Mesendoderm (in vitro differentiated cells): ENCODE data around the gene NTHL1.

ENCODE experiments used
- DNase-seq: peaks from one replicate; pipeline ENCODE4 v3.0.0; 2013
- H2AK5ac ChIP-seq: 2 replicates; pipeline ENCODE4 v1.6.1; 2013; ENCODE audit warnings: low read length, inconsistent platforms
- H2BK120ac ChIP-seq: 2 replicates; pipeline ENCODE4 v1.6.1; 2013; ENCODE audit warnings: low read depth, mild to moderate bottlenecking, low read length, moderate library complexity, mixed read lengths
- H2BK15ac ChIP-seq: replicated peaks from 2 replicates; pipeline ENCODE4 v1.6.1; 2013; ENCODE audit warnings: low read depth, mild to moderate bottlenecking, moderate library complexity
- H2BK5ac ChIP-seq: 2 replicates; pipeline ENCODE4 v1.6.1; 2013; ENCODE audit warnings: low read length, inconsistent platforms
- H3K18ac ChIP-seq: 2 replicates; pipeline ENCODE4 v1.6.1; 2013; ENCODE audit warnings: mild to moderate bottlenecking, low read length, mixed read lengths
- H3K23ac ChIP-seq: one replicate; pipeline ENCODE4 v1.6.1; 2013; ENCODE audit warnings: low read length
- H3K27ac ChIP-seq: 2 replicates; pipeline ENCODE4 v1.5.1; 2013; ENCODE audit warnings: low read depth, mild to moderate bottlenecking, inconsistent platforms, low read length, moderate library complexity
- H3K27me3 ChIP-seq: 2 replicates; pipeline ENCODE4 v1.6.1; 2013; ENCODE audit warnings: low read length, control low read depth, mild to moderate bottlenecking, inconsistent platforms; ENCODE audit not compliant: insufficient read depth, poor library complexity
- H3K36me3 ChIP-seq: 2 replicates; pipeline ENCODE4 v1.6.1; 2013; ENCODE audit warnings: low read length, inconsistent platforms; ENCODE audit not compliant: control insufficient read depth, insufficient read depth
- H3K4ac ChIP-seq: one replicate; pipeline ENCODE4 v1.6.1; 2013; ENCODE audit warnings: low read depth, mild to moderate bottlenecking, low read length, moderate library complexity
- H3K4me1 ChIP-seq: 2 replicates; pipeline ENCODE4 v1.6.1; 2013; ENCODE audit warnings: low read depth, low read length, inconsistent platforms; ENCODE audit not compliant: control insufficient read depth
- H3K4me2 ChIP-seq: 2 replicates; pipeline ENCODE4 v1.6.1; 2013; ENCODE audit warnings: low read length
- H3K4me3 ChIP-seq: 2 replicates; pipeline ENCODE4 v1.5.1; 2013; ENCODE audit warnings: mild to moderate bottlenecking, low read length
- H3K56ac ChIP-seq: one replicate; pipeline ENCODE4 v1.6.1; 2013; ENCODE audit warnings: low read length
- H3K79me1 ChIP-seq: 2 replicates; pipeline ENCODE4 v1.6.1; 2013; ENCODE audit warnings: low read length, inconsistent platforms
- H3K79me2 ChIP-seq: 2 replicates; pipeline ENCODE4 v1.6.1; 2013; ENCODE audit warnings: mild to moderate bottlenecking, low read length; ENCODE audit not compliant: control insufficient read depth, insufficient read depth
- H3K9ac ChIP-seq: 2 replicates; pipeline ENCODE4 v1.6.1; 2013; ENCODE audit warnings: low read length, inconsistent platforms
- H4K5ac ChIP-seq: one replicate; pipeline ENCODE4 v1.6.1; 2013; ENCODE audit warnings: low read length
- H4K8ac ChIP-seq: one replicate; pipeline ENCODE4 v1.6.1; 2013; ENCODE audit warnings: low read depth, mild to moderate bottlenecking, control low read depth, low read length, moderate library complexity
- WGBS: extraction: QIAGEN DNeasy Blood & Tissue Kit; methylation state at CpG from one replicate; pipeline ENCODE4 v1.1.7; 2013; ENCODE audit warnings: low lambda C conversion rate, missing lambda C conversion rate; ENCODE audit not compliant: insufficient coverage; ENCODE audit errors: extremely low coverage; 5-methylcytosine and 5-hydroxymethylcytosine counted together

Gene NTHL1

DNA sequence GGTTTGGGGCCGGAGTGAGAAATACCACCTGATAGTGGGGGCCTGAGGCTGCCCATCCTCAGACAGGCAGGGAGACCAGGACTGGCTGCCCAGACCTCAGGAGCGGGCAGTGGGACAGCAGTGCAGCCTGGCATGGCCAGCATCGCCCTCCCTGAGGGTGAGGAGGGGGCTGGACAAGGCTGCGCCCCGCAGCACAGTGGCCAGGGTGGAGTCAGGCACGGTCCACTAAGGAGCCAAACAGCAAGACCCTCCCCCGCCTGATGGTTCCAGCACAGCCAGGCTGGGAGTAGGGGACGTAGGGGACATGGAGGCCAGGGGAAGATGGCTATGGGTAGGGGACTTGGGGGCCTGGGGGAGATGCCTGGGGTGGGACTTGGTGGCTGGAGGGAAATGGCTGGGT is 41.3 kb downstream of the NTHL1 start:
- no peak overlapping the region for H4K5ac ChIP-seq
- H3K79me1 ChIP-seq, result peaks cover 34% of the 10 kb centered on the region
- H3K27me3 ChIP-seq, result no peaks in the 10 kb centered on the region
- H3K4me3 ChIP-seq, result no peak overlapping the region
- peaks cover 13% of the 10 kb centered on the region for H3K36me3 ChIP-seq
- no peak overlapping the region for H3K4me2 ChIP-seq
- H3K23ac ChIP-seq, result no peak overlapping the region
- H3K18ac ChIP-seq, result no peak overlapping the region
- peaks cover 43% of the 10 kb centered on the region for H3K79me2 ChIP-seq
- H2BK120ac ChIP-seq, result no peak overlapping the region
- peaks cover 12% of the 10 kb centered on the region for H3K4me1 ChIP-seq
- no peak overlapping the region for H3K4ac ChIP-seq
- H2AK5ac ChIP-seq, result no peak overlapping the region
- no peak overlapping the region for H2BK15ac ChIP-seq
- peak overlapping the region; percentile 12 for H3K9ac ChIP-seq
- H4K8ac ChIP-seq, result no peak overlapping the region
- H3K56ac ChIP-seq, result no peak overlapping the region
- no peak overlapping the region for H3K27ac ChIP-seq
- H2BK5ac ChIP-seq, result no peak overlapping the region
- WGBS, result no CpG with 5 or more reads among the region's 8 CpGs
- no peak for DNase-seq

DNA sequence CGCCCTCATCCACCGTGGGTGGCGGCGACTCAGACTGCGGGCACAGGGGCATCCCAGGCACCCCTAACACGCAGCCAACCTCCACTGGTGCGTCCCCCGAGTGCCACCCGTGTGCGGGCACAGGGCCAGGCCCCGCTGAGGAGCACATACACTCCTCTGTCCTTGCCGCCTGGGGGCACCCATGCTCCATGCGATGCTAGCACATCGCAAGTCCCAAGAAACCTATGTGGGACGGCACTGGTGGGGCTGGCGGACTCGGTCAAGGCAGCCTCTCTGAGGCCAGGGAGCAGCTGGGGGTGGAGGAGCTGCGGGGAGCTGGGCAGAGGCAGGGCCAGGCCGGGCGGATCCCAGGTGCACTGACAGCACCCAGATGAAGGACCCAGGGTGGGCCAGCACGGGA is 42.0 kb downstream of the NTHL1 start:
- Histone ChIP-seq H2AK5ac (no peak overlapping the region), H3K56ac (no peak overlapping the region), H3K4me1 (peaks cover 12% of the 10 kb centered on the region), H2BK120ac (no peak overlapping the region), H3K18ac (no peak overlapping the region), H4K8ac (no peak overlapping the region), H3K27me3 (no peaks in the 10 kb centered on the region), H3K4me3 (no peak overlapping the region), H3K79me2 (peaks cover 43% of the 10 kb centered on the region), H3K4ac (no peak overlapping the region), H3K79me1 (peaks cover 34% of the 10 kb centered on the region), H3K4me2 (no peak overlapping the region), H3K36me3 (peaks cover 13% of the 10 kb centered on the region), H3K27ac (no peak overlapping the region), H4K5ac (no peak overlapping the region), H3K9ac (no peak overlapping the region), H2BK5ac (no peak overlapping the region), H2BK15ac (no peak overlapping the region), H3K23ac (no peak overlapping the region)
- whole genome bisulfite sequencing, result no CpG with 5 or more reads among the region's 21 CpGs
- DNase-seq, result no peak

DNA sequence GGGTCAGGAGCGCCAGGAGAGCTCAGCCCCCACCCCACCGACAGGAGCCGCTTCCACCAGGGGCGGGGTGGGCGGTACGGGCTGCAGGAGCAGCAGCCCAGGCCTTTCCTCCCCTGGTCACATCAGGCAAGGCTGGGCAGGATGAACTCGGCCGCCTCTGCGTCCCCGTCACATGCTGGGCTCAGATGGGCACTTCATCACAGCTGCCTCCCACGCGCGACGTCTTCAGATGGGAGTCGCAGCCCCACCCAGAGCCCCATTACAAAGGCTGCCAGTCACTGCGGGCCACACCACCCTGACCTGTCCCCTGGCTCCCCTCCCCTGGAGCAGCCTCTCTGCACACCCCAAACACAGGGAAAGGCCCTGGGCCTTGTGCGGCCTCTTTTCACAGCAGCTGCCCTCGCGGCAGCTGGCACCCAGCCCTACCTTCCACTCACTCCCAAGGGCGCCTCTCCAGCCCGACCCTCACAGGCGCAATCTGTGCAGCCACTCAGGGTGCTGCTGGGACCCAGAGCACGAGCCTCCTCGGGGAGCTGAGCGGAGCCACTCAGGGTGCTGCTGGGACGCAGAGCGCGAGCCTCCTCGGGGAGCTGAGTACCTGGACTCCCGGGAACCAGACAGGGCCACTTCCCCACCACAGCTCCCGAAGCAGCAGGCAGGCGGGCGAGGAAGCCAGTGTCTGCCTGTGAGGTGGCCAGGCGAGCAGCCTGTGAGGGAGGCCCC is 42.7 kb downstream of the NTHL1 start:
- Histone ChIP-seq H3K23ac (no peak overlapping the region), H3K27me3 (no peaks in the 10 kb centered on the region), H3K9ac (no peak overlapping the region), H2AK5ac (no peak overlapping the region), H3K36me3 (peaks cover 15% of the 10 kb centered on the region), H2BK5ac (no peak overlapping the region), H3K18ac (no peak overlapping the region), H4K8ac (no peak overlapping the region), H3K4me1 (peaks cover 9% of the 10 kb centered on the region), H3K27ac (no peak overlapping the region), H2BK120ac (no peak overlapping the region), H4K5ac (no peak overlapping the region), H3K79me1 (peaks cover 31% of the 10 kb centered on the region), H3K4me3 (no peak overlapping the region), H2BK15ac (no peak overlapping the region), H3K56ac (peak overlapping the region; percentile 30), H3K79me2 (peaks cover 43% of the 10 kb centered on the region), H3K4me2 (no peak overlapping the region), H3K4ac (no peak overlapping the region)
- no CpG with 5 or more reads among the region's 34 CpGs for WGBS
- DNase-seq, result no peak

DNA sequence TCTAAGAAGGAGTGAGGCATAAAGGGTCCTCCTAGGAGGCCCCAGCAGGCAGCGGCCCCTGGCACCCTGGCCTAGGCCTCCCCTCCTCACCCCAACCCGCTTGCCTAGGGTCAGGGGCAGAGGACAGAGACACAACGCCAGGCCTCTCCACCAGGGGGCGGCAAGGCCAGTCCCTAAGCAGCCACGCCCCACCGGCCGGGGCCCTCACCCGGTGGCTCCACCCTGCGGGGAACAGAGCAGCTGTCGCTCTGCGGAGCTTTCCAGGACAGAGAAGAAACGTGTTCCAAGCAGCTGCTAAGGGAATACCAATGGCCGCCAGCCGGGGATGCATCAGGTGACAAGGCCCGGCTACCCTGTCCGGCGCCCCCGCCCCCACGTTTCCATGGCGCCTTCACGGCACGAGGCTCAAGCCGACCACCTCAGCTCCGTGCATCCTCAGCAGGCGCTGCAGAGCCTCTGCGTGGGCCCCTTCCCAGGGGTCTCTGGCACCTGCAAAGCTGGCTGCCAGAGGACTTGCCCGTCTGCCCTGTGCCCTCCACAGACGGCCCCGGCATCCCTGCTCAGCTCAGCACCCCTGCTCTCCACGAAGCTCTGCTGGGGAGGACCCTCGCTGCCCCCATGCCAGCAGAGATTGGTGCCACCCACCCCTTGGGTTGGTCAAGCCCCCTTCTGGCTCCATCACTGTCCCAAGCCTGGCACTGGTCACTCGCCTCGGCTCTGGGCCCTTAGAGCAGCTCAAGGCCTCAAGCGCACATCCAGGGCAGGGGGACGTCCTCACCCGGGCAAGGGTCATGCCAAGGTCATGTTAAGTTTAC is 43.6 kb downstream of the NTHL1 start:
- Histone ChIP-seq H3K36me3 (peaks cover 18% of the 10 kb centered on the region), H3K4me3 (no peak overlapping the region), H3K27ac (no peak overlapping the region)

DNA sequence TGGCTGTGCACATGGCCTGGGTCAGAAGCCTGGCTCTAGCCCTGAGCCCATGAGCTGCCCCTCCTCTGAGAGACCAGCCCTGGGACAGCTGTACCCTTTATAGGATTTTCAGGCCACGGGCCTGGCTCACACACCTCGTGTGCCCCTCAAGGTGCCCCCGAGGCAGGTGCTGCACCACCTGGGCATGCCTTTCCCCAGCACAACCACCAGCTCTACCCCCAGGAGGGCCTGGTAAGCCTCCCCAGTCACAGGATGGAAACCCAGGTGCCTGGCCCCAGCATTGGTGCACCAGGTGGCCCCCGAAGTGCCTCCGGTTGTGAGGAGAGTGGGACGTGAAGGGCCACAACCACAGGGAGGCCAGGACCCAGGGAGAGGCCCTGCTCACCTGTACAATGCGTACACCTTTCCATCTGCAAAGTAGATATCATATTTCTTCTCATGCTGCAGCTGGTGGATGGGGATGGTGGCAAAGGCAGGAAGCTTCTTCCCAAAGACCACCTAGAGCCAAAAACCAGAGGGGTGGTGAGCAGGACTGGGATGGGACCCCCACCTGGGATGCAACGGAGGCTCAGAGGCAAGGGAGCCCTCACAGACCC is 44.3 kb downstream of the NTHL1 start:
- no peak for DNase-seq
- Histone ChIP-seq H2AK5ac (no peak overlapping the region), H3K4me3 (no peak overlapping the region), H3K4ac (no peak overlapping the region), H3K18ac (no peak overlapping the region), H3K27me3 (no peaks in the 10 kb centered on the region), H3K23ac (no peak overlapping the region), H3K56ac (peak overlapping the region; percentile 27), H2BK15ac (no peak overlapping the region), H4K8ac (no peak overlapping the region), H3K36me3 (peaks cover 19% of the 10 kb centered on the region), H3K27ac (no peak overlapping the region), H3K9ac (peak overlapping the region; percentile 51), H2BK5ac (no peak overlapping the region), H3K4me1 (peaks cover 6% of the 10 kb centered on the region), H3K4me2 (no peak overlapping the region), H2BK120ac (no peak overlapping the region), H4K5ac (no peak overlapping the region), H3K79me2 (peaks cover 31% of the 10 kb centered on the region), H3K79me1 (peaks cover 27% of the 10 kb centered on the region)
- no CpG with 5 or more reads among the region's 8 CpGs for WGBS

More for the DNA sequence above, 43.6 kb downstream of the NTHL1 start:
- no peak overlapping the region for H4K5ac ChIP-seq
- peaks cover 38% of the 10 kb centered on the region for H3K79me2 ChIP-seq
- H2BK120ac ChIP-seq, result no peak overlapping the region
- no peak overlapping the region for H3K18ac ChIP-seq
- no CpG with 5 or more reads among the region's 36 CpGs for WGBS
- H3K79me1 ChIP-seq, result peaks cover 31% of the 10 kb centered on the region
- H2AK5ac ChIP-seq, result no peak overlapping the region
- H3K27me3 ChIP-seq, result no peaks in the 10 kb centered on the region
- H2BK5ac ChIP-seq, result no peak overlapping the region
- no peak overlapping the region for H4K8ac ChIP-seq
- H3K9ac ChIP-seq, result peak overlapping the region; percentile 51
- no peak overlapping the region for H3K23ac ChIP-seq
- no peak overlapping the region for H3K4me2 ChIP-seq
- no peak overlapping the region for H2BK15ac ChIP-seq
- H3K4me1 ChIP-seq, result peaks cover 9% of the 10 kb centered on the region
- peak; percentile 98 for DNase-seq
- H3K56ac ChIP-seq, result peak overlapping the region; percentile 67
- H3K4ac ChIP-seq, result no peak overlapping the region
